H1 (cell line): ENCODE results near the gene LAG3. TPM values are rescaled to one million over a fixed set of nuclear protein-coding genes. Genes with fewer than 3 reads are reported as not detected.

Experiments used
- ASH2L ChIP-seq: fragments of 200-600, 300-600 bp; sonication (generic); IDR thresholded peaks from one replicate; pipeline ENCODE4 v1.7.1; 2017; ENCODE audit warnings: low read length
- SAP30 ChIP-seq: fragments of 300-600 bp; sonication (generic); IDR thresholded peaks from 2 replicates; pipeline ENCODE4 v1.7.1; 2012; ENCODE audit warnings: low read length, moderate library complexity, mild to moderate bottlenecking, inconsistent platforms; ENCODE audit not compliant: insufficient read depth, insufficient replicate concordance
- polyA plus RNA-seq, 7 experiments: library from polyadenylated mRNA; depleted of rRNA in 3 of 7; stranded (reverse) in 5 of 7; unstranded in 2 of 7; fragments of >200 nt in 5 of 7; fragments of 200-250 nt in 2 of 7; gene quantifications; 1 replicate in 5 of 7; 2 replicates in 1 of 7; 4 replicates in 1 of 7; pipeline versions ENCODE4 v1.2.1 to v1.2.3, GENCODE V29; 2011 to 2013; ENCODE audit warnings: missing spikeins in 2 of 7, mixed read lengths in 2 of 7
- total RNA-seq: library from RNA; stranded (reverse); fragmentation: NEBNext Ultra II Directional; extraction: Animal tissue kit (Norgen Biotek cat#: 25700); gene quantifications from 2 replicates; pipeline ENCODE4 v1.2.1, GENCODE V29; 2021

Gene LAG3
- total and polyA plus RNA-seq, 2 of the 8 experiments (the other 6 are each of a cell fraction or from before 2014, with no cell fraction given): 1.1 to 3.1 TPM

DNA sequence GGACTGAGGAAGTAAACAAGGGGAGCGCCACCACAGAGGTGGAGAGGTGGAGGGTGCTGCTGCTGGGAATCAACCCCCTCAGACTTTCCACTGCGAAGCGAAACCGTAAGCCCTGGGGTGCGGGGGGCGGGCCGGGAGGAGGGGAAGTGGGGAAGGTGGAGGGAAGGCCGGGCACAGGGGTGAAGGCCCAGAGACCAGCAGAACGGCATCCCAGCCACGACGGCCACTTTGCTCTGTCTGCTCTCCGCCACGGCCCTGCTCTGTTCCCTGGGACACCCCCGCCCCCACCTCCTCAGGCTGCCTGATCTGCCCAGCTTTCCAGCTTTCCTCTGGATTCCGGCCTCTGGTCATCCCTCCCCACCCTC lies at the start of gene LAG3 (continued):
- no peak for TF ChIP-seq SAP30
- no peak for TF ChIP-seq ASH2L
